HCT116 (cell line): ENCODE results near the gene SLC25A45. TPM values are rescaled to one million over a fixed set of nuclear protein-coding genes. Genes with fewer than 3 reads are reported as not detected.

Experiments used
- ATAC-seq: fragments of 200-7000 bp; cut with Tn5 transposase; 2 replicates; pipeline ENCODE4 v1.9.1; 2020; ENCODE audit warnings: mild to moderate bottlenecking, moderate library complexity
- BruUV-seq: library from RNA; stranded (reverse); fragments of 400-500 nt; replicated peaks from 2 replicates; lab custom pipeline; 2021; lab: Mats Ljungman, UMichigan
- CTCF ChIA-PET: fragments of 300-600 bp; sonication (Branson Sonifier 250); formaldehyde crosslinking; loops from one replicate; lab custom pipeline; 2021; ENCODE audit warnings: antibody characterized with exemption; lab: Charles Lee
- POLR2A ChIA-PET: fragments of 300-600, 350-600 bp; sonication (Branson Sonifier 250); formaldehyde crosslinking; loops from one replicate; lab custom pipeline; 2021; ENCODE audit warnings: antibody characterized with exemption; lab: Charles Lee
- RAD21 ChIA-PET, 2 experiments: fragments of 300-600 bp; sonication (Branson Sonifier 250); formaldehyde crosslinking; loops; one replicate each; lab custom pipeline; 2023; ENCODE audit warnings: low total read pairs in 2 of 2; ENCODE audit not compliant: uncharacterized antibody in 2 of 2, unreplicated experiment in 2 of 2, low non-redundant PET in 1 of 2; lab: Charles Lee
- DNase-seq: peaks from one replicate; pipeline ENCODE4 v3.0.0-alpha.2; 2010; ENCODE audit warnings: low read depth, low spot score
- H2AFZ ChIP-seq: fragments of 200-600 bp; shearing (Covaris generic), sonication (generic); 2 replicates; pipeline ENCODE4 v1.6.1; 2017; ENCODE audit warnings: low read depth, mixed run types, mixed read lengths, antibody characterized with exemption, low read length; ENCODE audit not compliant: poor library complexity, severe bottlenecking
- H3K27ac ChIP-seq: 2 replicates; pipeline ENCODE4 v1.5.1; 2012; ENCODE audit warnings: low read depth, low read length
- H3K27me3 ChIP-seq: fragments of 200-600 bp; sonication (generic); 2 replicates; pipeline ENCODE4 v1.6.1; 2016; ENCODE audit warnings: mixed run types, low read length, mixed read lengths; ENCODE audit not compliant: insufficient read depth
- H3K36me3 ChIP-seq, 2 experiments: fragments of 200-500 bp in 1 of 2; fragments of 200-600 bp in 1 of 2; sonication (Bioruptor generic) in 1 of 2; sonication (generic) in 1 of 2; 2 replicates each; pipeline versions ENCODE4 v1.5.1 to v1.6.1; 2014 to 2016; ENCODE audit warnings: low read length in 2 of 2, inconsistent platforms in 1 of 2, mixed read lengths in 1 of 2, mixed run types in 1 of 2; ENCODE audit not compliant: insufficient read depth in 2 of 2, control insufficient read depth in 1 of 2
- H3K4me1 ChIP-seq, 2 experiments: fragments of 200-600 bp in 1 of 2; sonication (generic) in 1 of 2; 2 replicates each; pipeline versions ENCODE4 v1.5.1 to v1.6.1; 2012 to 2017; ENCODE audit warnings: low read length in 2 of 2, inconsistent platforms in 1 of 2, mild to moderate bottlenecking in 1 of 2, mixed read lengths in 1 of 2, mixed run types in 1 of 2, moderate library complexity in 1 of 2; ENCODE audit not compliant: insufficient read depth in 2 of 2, control insufficient read depth in 1 of 2
- H3K4me2 ChIP-seq: fragments of 200-600 bp; sonication (generic); 2 replicates; pipeline ENCODE4 v1.6.1; 2017; ENCODE audit warnings: mixed run types, low read length, mixed read lengths
- H3K4me3 ChIP-seq, 2 experiments: fragments of 200-600 bp in 1 of 2; sonication (generic) in 1 of 2; replicated peaks in 1 of 2; 2 replicates each; pipeline ENCODE4 v1.5.1; 2011 to 2016; ENCODE audit warnings: low read length in 2 of 2, control low read depth in 1 of 2, low read depth in 1 of 2, mild to moderate bottlenecking in 1 of 2, mixed read lengths in 1 of 2, mixed run types in 1 of 2
- H3K79me2 ChIP-seq: fragments of 200-600 bp; sonication (generic); 2 replicates; pipeline ENCODE4 v1.6.1; 2017; ENCODE audit warnings: mild to moderate bottlenecking, mixed run types, low read length, moderate library complexity, mixed read lengths; ENCODE audit not compliant: insufficient read depth
- H3K9ac ChIP-seq: fragments of 200-600 bp; sonication (generic); 2 replicates; pipeline ENCODE4 v1.6.1; 2016; ENCODE audit warnings: low read length, mixed read lengths
- H3K9me2 ChIP-seq: fragments of 200-600 bp; sonication (generic), shearing (Covaris generic); 2 replicates; pipeline ENCODE4 v1.6.1; 2017; ENCODE audit warnings: mixed run types, mild to moderate bottlenecking, moderate library complexity; ENCODE audit not compliant: insufficient read depth
- H3K9me3 ChIP-seq, 2 experiments: fragments of 200-500 bp in 1 of 2; fragments of 200-600 bp in 1 of 2; sonication (Bioruptor generic) in 1 of 2; sonication (generic) in 1 of 2; 2 replicates each; pipeline ENCODE4 v1.6.1; 2014 to 2017; ENCODE audit warnings: low read length in 2 of 2, mixed read lengths in 2 of 2, inconsistent platforms in 1 of 2, low read depth in 1 of 2, mild to moderate bottlenecking in 1 of 2, mixed run types in 1 of 2, moderate library complexity in 1 of 2; ENCODE audit not compliant: control insufficient read depth in 1 of 2, insufficient read depth in 1 of 2
- H4K20me1 ChIP-seq: fragments of 200-600 bp; sonication (generic), shearing (Covaris generic); 2 replicates; pipeline ENCODE4 v1.6.1; 2017; ENCODE audit warnings: mixed run types, mild to moderate bottlenecking, moderate library complexity; ENCODE audit not compliant: insufficient read depth
- EZH2 ChIP-seq: fragments of 200-600 bp; sonication (generic); IDR thresholded peaks from 2 replicates; pipeline ENCODE4 v1.6.1; 2017; ENCODE audit warnings: antibody characterized with exemption, mixed run types
- EZH2phosphoT487 ChIP-seq: fragments of 200-600 bp; IDR thresholded peaks from 2 replicates; pipeline ENCODE4 v1.6.1; 2018; ENCODE audit warnings: antibody characterized with exemption, borderline replicate concordance
- POLR2A ChIP-seq: IDR thresholded peaks from 2 replicates; pipeline ENCODE4 v1.7.0; 2011; ENCODE audit warnings: borderline replicate concordance; ENCODE audit not compliant: insufficient read depth, insufficient read length; ENCODE audit errors: extremely low read depth
- POLR2AphosphoS5 ChIP-seq: IDR thresholded peaks from 2 replicates; pipeline ENCODE4 v1.6.1; 2011; ENCODE audit warnings: mild to moderate bottlenecking, low read depth, low read length, moderate library complexity
- SIN3A ChIP-seq: IDR thresholded peaks from 2 replicates; pipeline ENCODE4 v1.6.1; 2012; ENCODE audit warnings: low read depth
- intact Hi-C: fragments of 100-400 bp; cut with micrococcal nuclease; formaldehyde crosslinking; loops from 2 replicates; pipeline ENCODE4 v1.10.0; 2022
- total RNA-seq: library from RNA; stranded (reverse); gene quantifications from one replicate; pipeline ENCODE4 v1.2.1, GENCODE V29; 2021; ENCODE audit not compliant: unreplicated experiment

Gene SLC25A45
- total RNA-seq, 1 experiment from 2014 or later = 3.9 TPM

DNA sequence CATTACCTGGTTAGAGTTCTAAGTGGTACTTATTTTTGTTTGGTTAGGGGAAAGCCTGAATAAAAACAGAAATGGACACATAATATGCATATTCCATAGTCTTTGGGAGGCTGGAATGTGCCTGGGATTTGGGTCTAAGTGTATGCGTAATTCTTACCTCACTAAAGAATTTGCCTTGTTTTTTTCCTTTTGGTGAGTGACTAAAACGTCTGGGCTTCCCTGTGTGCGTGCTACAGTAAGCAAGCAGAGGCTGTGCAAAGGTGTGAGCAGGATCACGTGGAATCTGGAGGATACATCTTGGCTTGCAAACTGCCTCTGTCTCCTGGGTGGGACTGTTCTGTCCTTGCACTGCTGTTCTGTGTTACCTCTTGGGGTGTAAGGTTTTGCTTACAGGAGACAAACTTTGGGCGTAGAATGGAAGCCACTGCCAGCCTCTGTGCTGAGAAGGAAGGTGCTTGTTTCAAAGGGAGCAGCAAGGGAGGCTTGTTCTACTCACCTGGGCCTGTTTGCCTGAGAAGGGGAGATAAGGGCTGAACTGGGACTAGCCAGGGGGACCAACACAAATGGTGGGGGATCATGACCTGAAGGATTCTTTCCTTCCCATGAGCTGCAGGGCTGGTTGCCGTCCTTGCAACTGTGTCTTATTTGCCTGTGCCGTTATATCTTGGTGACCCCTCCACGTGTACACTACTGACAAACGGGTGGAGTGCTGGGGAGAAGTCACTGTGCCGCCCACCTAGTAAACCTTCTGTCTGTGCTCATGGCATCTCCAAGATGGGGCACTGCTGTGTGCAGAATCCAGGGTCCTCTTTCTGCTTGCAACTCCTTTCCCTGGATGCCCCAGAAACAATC, 44.6 kb upstream of the SLC25A45 start:
- POLR2A ChIA-PET = interaction anchor here (1.6 to 15.5 kb wide), 7 partner anchors 8 to 71 kb away, joined by 3 to 910 read pairs (median 11); partner anchors contain the start of gene MALAT1

DNA sequence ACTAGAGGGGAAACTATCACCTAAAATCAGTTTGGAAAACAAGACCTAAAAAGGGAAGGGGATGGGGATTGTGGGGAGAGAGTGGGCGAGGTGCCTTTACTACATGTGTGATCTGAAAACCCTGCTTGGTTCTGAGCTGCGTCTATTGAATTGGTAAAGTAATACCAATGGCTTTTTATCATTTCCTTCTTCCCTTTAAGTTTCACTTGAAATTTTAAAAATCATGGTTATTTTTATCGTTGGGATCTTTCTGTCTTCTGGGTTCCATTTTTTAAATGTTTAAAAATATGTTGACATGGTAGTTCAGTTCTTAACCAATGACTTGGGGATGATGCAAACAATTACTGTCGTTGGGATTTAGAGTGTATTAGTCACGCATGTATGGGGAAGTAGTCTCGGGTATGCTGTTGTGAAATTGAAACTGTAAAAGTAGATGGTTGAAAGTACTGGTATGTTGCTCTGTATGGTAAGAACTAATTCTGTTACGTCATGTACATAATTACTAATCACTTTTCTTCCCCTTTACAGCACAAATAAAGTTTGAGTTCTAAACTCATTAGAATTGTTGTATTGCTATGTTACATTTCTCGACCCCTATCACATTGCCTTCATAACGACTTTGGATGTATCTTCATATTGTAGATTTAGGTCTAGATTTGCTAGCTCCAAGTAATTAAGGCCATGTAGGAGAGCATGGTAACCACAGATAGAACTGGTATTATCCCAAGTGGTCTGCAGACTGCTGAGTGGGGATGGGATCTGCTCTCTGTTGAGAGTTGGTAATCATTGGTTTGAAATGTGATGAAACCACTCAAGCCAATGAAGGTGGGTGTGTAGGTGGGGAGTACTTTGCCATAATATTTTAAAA, 43.8 kb upstream of the SLC25A45 start:
- RAD21 ChIA-PET = no interaction called here
- H3K27ac ChIP-seq = peak overlapping the region; percentile 100

More for the DNA sequence above, 44.6 kb upstream of the SLC25A45 start:
- H3K9me3 ChIP-seq = no peaks in the 10 kb centered on the region
- H3K27ac ChIP-seq = peak overlapping the region; percentile 100
- no peak overlapping the region for H2AFZ ChIP-seq
- H3K4me2 ChIP-seq = peak overlapping the region; percentile 96
- no peaks in the 10 kb centered on the region for H3K27me3 ChIP-seq
- H3K9ac ChIP-seq = peak overlapping the region; percentile 95
- intact Hi-C loops = no loop called here
- H3K4me1 ChIP-seq = peaks cover 28 to 72% of the 10 kb centered on the region in 2 experiments
- no TSS peak for BruUV-seq
- ChIA-PET RAD21 (no interaction called here), CTCF (interaction anchor here (1.0 to 1.3 kb wide), 2 partner anchors 42 to 83 kb away, joined by 3 to 4 read pairs; no protein-coding TSS in a partner anchor)
- TF ChIP-seq EZH2phosphoT487 (no peak), POLR2A (peak; percentile 93), POLR2AphosphoS5 (peak; percentile 86), SIN3A (no peak)
- H3K9me2 ChIP-seq = no peaks in the 10 kb centered on the region
- H3K4me3 ChIP-seq = peak overlapping the region in 1 of 2 experiments; percentile 0; a peak in 1 of 4 replicates
- DNase-seq (peak; percentile 61), ATAC-seq (peak; percentile 25)
- H3K79me2 ChIP-seq = peaks cover 70% of the 10 kb centered on the region
- H3K36me3 ChIP-seq = peaks cover 0 to 8% of the 10 kb centered on the region in 2 experiments; a peak in 1 of 4 replicates
- peaks cover 29% of the 10 kb centered on the region for H4K20me1 ChIP-seq

More for the DNA sequence above, 43.8 kb upstream of the SLC25A45 start:
- Histone ChIP-seq H2AFZ (no peak overlapping the region), H3K9me2 (no peaks in the 10 kb centered on the region)
- POLR2A ChIA-PET = interaction anchor here (1.2 to 15.5 kb wide), 7 partner anchors 10 to 72 kb away, joined by 3 to 910 read pairs (median 23); partner anchors contain the start of gene MALAT1
- DNase-seq = peak; percentile 42
- TF ChIP-seq EZH2 = no peak
- TF ChIP-seq POLR2AphosphoS5 = peak; percentile 12; the same call in 1 of the 2 replicates
- TF ChIP-seq, all 23 proteins: peak for 1
- peak overlapping the region; percentile 6 to 77; a peak in 1 of 4 replicates for H3K4me3 ChIP-seq
- H3K9ac ChIP-seq = peak overlapping the region; percentile 95
- CTCF ChIA-PET = interaction anchor here (1.3 kb wide), 1 partner anchor 84 kb away, joined by 3 read pairs; no protein-coding TSS in a partner anchor
- H3K36me3 ChIP-seq = peaks cover 0 to 8% of the 10 kb centered on the region in 2 experiments; a peak in 1 of 4 replicates
- ATAC-seq = peak; percentile 1
- H3K27me3 ChIP-seq = no peaks in the 10 kb centered on the region
- intact Hi-C loops = no loop called here
- peak overlapping the region; percentile 96 for H3K4me2 ChIP-seq
- H3K4me1 ChIP-seq = peaks cover 36 to 81% of the 10 kb centered on the region in 2 experiments
- H3K9me3 ChIP-seq = no peaks in the 10 kb centered on the region
- peaks cover 29% of the 10 kb centered on the region for H4K20me1 ChIP-seq
- no TSS peak for BruUV-seq
- H3K79me2 ChIP-seq = peaks cover 65% of the 10 kb centered on the region
